Sigmoid colon (tissue), 7 donors: ENCODE measurements around the gene CEP250. TPM values are rescaled to one million over a fixed set of nuclear protein-coding genes. Genes with fewer than 3 reads are reported as not detected.
"Not testable (repeated sequence)": the region's sequence is repeated elsewhere in the genome, so short reads cannot be mapped to it uniquely, and the experiment has no call there.

Experiments used
- DNase-seq: peaks from one replicate; pipeline ENCODE4 v3.0.0-alpha.2; 2019
- H3K27ac ChIP-seq, 4 donors: fragments of 200-600 bp; sonication (generic); one replicate each; pipeline ENCODE4 v1.5.1; 2016 to 2019; ENCODE audit warnings: mild to moderate bottlenecking in 1 of 4
- H3K27me3 ChIP-seq, 3 donors: fragments of 200-600 bp; sonication (generic); one replicate each; pipeline ENCODE4 v1.5.1; 2019; ENCODE audit warnings: mild to moderate bottlenecking in 1 of 3
- H3K36me3 ChIP-seq, 4 donors: fragments of 200-600 bp; sonication (generic); one replicate each; pipeline ENCODE4 v1.5.1; 2016 to 2019
- H3K4me1 ChIP-seq, 4 donors: fragments of 200-600 bp; sonication (generic); one replicate each; pipeline ENCODE4 v1.5.1; 2017 to 2019
- H3K4me3 ChIP-seq, 4 donors: fragments of 200-600 bp; sonication (generic); one replicate each; pipeline ENCODE4 v1.5.1; 2017 to 2019; ENCODE audit warnings: mild to moderate bottlenecking in 2 of 4, moderate library complexity in 1 of 4
- H3K9me3 ChIP-seq, 4 donors: fragments of 200-600 bp in 3 of 4; sonication (generic) in 3 of 4; one replicate each; pipeline versions ENCODE4 v1.5.1 to v1.6.1; 2013 to 2019
- CTCF ChIP-seq, 4 experiments: fragments of 450-650 bp in 3 of 4; fragments of 200-600 bp in 1 of 4; IDR thresholded peaks; one replicate each; pipeline ENCODE4 v1.5.1; 2016 to 2019; ENCODE audit warnings: antibody characterized with exemption in 4 of 4, mild to moderate bottlenecking in 3 of 4, moderate library complexity in 2 of 4
- EP300 ChIP-seq, 4 donors: sonication (generic); formaldehyde crosslinking; IDR thresholded peaks; one replicate each; pipeline ENCODE4 v1.6.1; 2017; ENCODE audit warnings: antibody characterized with exemption in 4 of 4
- POLR2A ChIP-seq, 2 donors: fragments of 450-650 bp; IDR thresholded peaks; one replicate each; pipeline ENCODE4 v1.6.1; 2016; ENCODE audit warnings: antibody characterized with exemption in 2 of 2, mild to moderate bottlenecking in 2 of 2, moderate library complexity in 2 of 2
- POLR2AphosphoS5 ChIP-seq, 4 donors: sonication (generic); formaldehyde crosslinking; IDR thresholded peaks; one replicate each; pipeline ENCODE4 v1.6.1; 2017; ENCODE audit warnings: antibody characterized with exemption in 4 of 4
- WGBS, 2 donors: extraction: QIAGEN DNeasy Blood & Tissue Kit; methylation state at CpG; one replicate each; pipeline ENCODE4 v1.1.7; 2013; 5-methylcytosine and 5-hydroxymethylcytosine counted together
- intact Hi-C: fragments of 100-400 bp; cut with DNase I; formaldehyde crosslinking; loops from one replicate; pipeline ENCODE4 v1.15.1; 2023
- polyA plus RNA-seq, 3 donors: library from polyadenylated mRNA; stranded (reverse); fragments of 200-250 nt; gene quantifications; one replicate each; pipeline ENCODE4 v1.2.3, GENCODE V29; 2013
- total RNA-seq, 4 donors: library from RNA; depleted of rRNA; stranded (reverse); fragments of >200 nt; gene quantifications; one replicate each; pipeline ENCODE4 v1.1.0, GENCODE V29; 2016
- donor health status: healthy with polysubstance abuse.
- donor health status: Bipolar disorder and iron deficiency.
- donor health status: healthy.

The CEP250 gene
- total and polyA plus RNA-seq, 7 donors, result 6.6 to 35.2 (median 16.4) TPM

DNA sequence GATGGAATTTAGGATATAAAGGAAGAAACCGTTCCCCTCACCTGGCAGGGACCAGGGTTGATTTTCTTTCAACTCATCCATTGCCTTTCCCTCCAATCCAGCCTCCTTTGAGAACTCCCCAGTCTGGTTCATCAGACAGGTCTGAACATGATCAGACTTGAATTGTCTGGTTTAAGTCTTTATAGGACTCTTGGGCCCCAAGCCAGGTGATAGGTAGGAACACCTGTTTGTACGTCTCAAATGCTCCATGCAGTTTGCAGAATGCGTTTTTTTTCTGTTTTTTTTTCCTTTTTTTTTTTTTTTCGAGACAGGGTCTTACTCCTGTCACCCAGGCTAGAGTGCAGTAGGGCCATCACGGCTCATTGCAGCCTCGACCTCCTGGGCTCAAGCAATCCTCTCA lies 4.1 kb upstream of the CEP250 start:
- H3K36me3 ChIP-seq, result no peaks in the 10 kb centered on the region
- DNase-seq, result no peak
- no peak overlapping the region for H3K4me3 ChIP-seq
- no peaks in the 10 kb centered on the region for H3K27me3 ChIP-seq
- H3K9me3 ChIP-seq, result no peaks in the 10 kb centered on the region
- TF ChIP-seq EP300 (IDR thresholded peaks at IDR 0.05) (no peak), POLR2AphosphoS5 (IDR thresholded peaks at IDR 0.05) (no peak), CTCF (IDR thresholded peaks at IDR 0.05) (no peak), POLR2A (IDR thresholded peaks at IDR 0.05) (no peak)
- WGBS, 2 donors, result 27 to 68% methylated on average over 6 of the region's 6 CpGs
- H3K27ac ChIP-seq, result no peak overlapping the region
- intact Hi-C loops, result loop anchor here (10.0 kb wide), 1 partner anchor 356 kb away; the partner anchor contains the start of gene TRPC4AP
- H3K4me1 ChIP-seq, result peaks cover 0 to 24% (median 12%) of the 10 kb centered on the region in 4 donors

DNA sequence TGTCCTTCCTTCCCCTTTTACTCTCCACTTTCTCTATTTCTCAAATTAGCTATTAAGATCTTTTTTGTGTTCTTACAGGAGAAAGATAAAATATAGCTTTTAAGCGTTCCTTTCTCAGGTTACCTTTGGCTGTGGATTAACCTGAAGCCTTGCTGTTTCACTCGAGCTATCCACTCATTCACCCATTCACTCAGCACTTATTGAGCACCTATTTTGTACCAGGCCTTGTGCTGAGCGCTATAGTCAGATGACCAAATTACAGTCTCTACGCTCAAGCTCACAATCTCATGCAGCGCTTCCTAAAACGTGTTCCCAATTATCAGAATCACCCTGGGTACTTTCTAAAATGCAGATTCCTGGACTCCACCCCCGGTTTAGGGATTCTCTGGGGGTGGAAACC lies 1.8 kb upstream of the CEP250 start:
- Histone ChIP-seq H3K27ac (no peak overlapping the region), H3K27me3 (no peaks in the 10 kb centered on the region), H3K9me3 (no peaks in the 10 kb centered on the region), H3K36me3 (no peaks in the 10 kb centered on the region), H3K4me1 (peaks cover 0 to 19% (median 16%) of the 10 kb centered on the region in 4 donors), H3K4me3 (peak overlapping the region in 1 of 4 donors; percentile 73)
- no peak for DNase-seq
- intact Hi-C loops, result loop anchor here (10.0 kb wide), 1 partner anchor 359 kb away; the partner anchor contains the start of gene TRPC4AP
- TF ChIP-seq POLR2A (IDR thresholded peaks at IDR 0.05) (no peak), POLR2AphosphoS5 (IDR thresholded peaks at IDR 0.05) (no peak), EP300 (IDR thresholded peaks at IDR 0.05) (no peak), CTCF (IDR thresholded peaks at IDR 0.05) (no peak)
- 88 to 95% methylated on average over 7 of the region's 7 CpGs for WGBS, 2 donors

DNA sequence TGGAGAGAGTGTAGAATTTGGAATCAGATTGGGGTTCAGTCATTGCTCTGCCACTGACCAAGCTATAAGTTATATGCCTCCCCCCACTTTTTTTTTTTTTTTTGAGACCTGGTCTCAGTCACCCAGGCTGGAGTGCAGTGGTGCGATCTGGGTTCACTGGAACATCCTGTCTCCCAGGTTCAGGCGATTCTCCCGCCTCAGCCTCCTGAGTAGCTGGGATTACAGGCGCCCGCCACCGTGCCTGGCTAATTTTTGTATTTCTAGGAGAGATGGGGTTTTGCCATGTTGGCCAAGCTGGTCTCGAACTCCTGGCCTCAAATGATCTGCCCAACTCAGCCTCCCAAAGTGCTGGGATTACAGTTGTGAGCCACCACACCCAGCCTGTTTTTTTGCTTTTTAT lies 1.3 kb downstream of the CEP250 start:
- intact Hi-C loops, result loop anchor here (10.0 kb wide), 1 partner anchor 362 kb away; the partner anchor contains the start of gene TRPC4AP
- peaks cover 0 to 21% (median 6%) of the 10 kb centered on the region in 4 donors for H3K36me3 ChIP-seq
- H3K27ac ChIP-seq, DNase-seq, H3K4me3 ChIP-seq, H3K9me3 ChIP-seq, H3K27me3 ChIP-seq: not testable (repeated sequence)
- H3K4me1 ChIP-seq, result peaks cover 0 to 19% (median 16%) of the 10 kb centered on the region in 4 donors
- 98% methylated on average over 7 of the region's 7 CpGs for WGBS, 2 donors

GRCh38 chr20:35457539-35457938 lies 2.1 kb downstream of the CEP250 start:
- not testable (repeated sequence) for DNase-seq, H3K9me3 ChIP-seq, H3K27me3 ChIP-seq, H3K4me3 ChIP-seq, H3K27ac ChIP-seq
- Histone ChIP-seq H3K4me1 (peaks cover 0 to 19% (median 16%) of the 10 kb centered on the region in 4 donors), H3K36me3 (peaks cover 0 to 29% (median 11%) of the 10 kb centered on the region in 4 donors)
- intact Hi-C loops, result loop anchor here (10.0 kb wide), 1 partner anchor 363 kb away; the partner anchor contains the start of gene TRPC4AP
- 63 to 87% methylated on average over 2 of the region's 2 CpGs for WGBS, 2 donors

DNA sequence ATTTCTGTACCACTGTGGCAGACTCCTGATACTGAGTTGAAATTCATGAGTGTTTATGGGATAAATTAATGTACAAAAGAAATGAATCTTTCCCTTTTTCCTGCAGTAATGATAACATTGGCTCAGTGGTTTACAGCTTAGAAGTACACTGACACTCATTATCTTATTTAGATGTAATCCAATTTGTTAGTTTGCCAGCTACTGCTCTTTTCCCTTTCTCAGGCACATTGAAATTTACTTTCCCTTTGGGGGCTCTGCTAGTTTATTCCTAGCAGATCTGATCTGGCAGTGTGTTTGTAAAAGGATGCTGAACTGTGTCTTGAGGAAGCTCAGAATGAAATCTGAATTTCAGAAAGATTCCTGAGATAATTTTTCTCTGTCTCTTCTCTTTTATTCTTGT lies 3.0 kb downstream of the CEP250 start:
- no peak for DNase-seq
- Histone ChIP-seq H3K4me3 (no peak overlapping the region), H3K4me1 (peaks cover 0 to 19% (median 16%) of the 10 kb centered on the region in 4 donors), H3K36me3 (peaks cover 0 to 38% (median 16%) of the 10 kb centered on the region in 4 donors), H3K9me3 (no peaks in the 10 kb centered on the region), H3K27me3 (no peaks in the 10 kb centered on the region), H3K27ac (no peak overlapping the region)
- intact Hi-C loops, result loop anchor here (10.0 kb wide), 1 partner anchor 364 kb away; the partner anchor contains the start of gene TRPC4AP
- TF ChIP-seq POLR2AphosphoS5 (IDR thresholded peaks at IDR 0.05) (no peak), EP300 (IDR thresholded peaks at IDR 0.05) (no peak)

- Histone ChIP-seq H3K4me1 (peaks cover 0 to 5% (median under 1%) of the 10 kb centered on the region in 4 donors), H3K4me3 (no peak overlapping the region), H3K27me3 (no peaks in the 10 kb centered on the region), H3K27ac (no peak overlapping the region), H3K36me3 (peaks cover 0 to 53% (median 19%) of the 10 kb centered on the region in 4 donors), H3K9me3 (no peaks in the 10 kb centered on the region)
- no peak for TF ChIP-seq CTCF (IDR thresholded peaks at IDR 0.05)
- no peak for TF ChIP-seq POLR2A (IDR thresholded peaks at IDR 0.05)
- no peak for TF ChIP-seq EP300 (IDR thresholded peaks at IDR 0.05)
- no peak for TF ChIP-seq POLR2AphosphoS5 (IDR thresholded peaks at IDR 0.05)
- intact Hi-C loops, result loop anchor here (5.0 to 10.0 kb wide), 3 partner anchors 81 to 421 kb away; partner anchors contain the start of genes ERGIC3, NFS1 and ROMO1
- DNase-seq, result no peak
- 85% methylated on average over 3 of the region's 3 CpGs for WGBS, 2 donors
These were observed 6.2 kb downstream of the CEP250 start for GRCh38 chr20:35461620-35462019.
